Measurements from ENCODE around the gene DPYSL4.

DNA sequence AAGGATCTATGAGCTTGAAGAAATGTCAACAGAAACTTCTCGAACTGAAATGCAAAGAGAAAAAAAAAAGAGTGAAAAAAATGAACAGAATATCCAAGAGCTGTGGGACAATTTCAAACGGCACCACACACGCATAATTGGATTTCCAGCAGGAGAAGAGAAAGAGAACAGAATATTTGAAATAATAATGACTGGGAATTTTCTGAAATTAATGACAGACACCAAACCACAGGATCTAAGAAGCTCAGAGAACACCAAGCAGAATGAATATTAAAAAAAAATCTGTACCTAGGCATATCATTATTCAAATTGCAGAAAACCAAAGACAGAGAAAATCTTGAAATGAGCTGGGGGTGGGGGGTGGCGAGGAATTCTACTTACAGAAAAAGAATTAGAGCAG, 27.2 kb downstream of the DPYSL4 start:
- TF ChIP-seq NFYB (CRISPR knock-in tag; IDR thresholded peaks at IDR 0.05) (no peak), ETV6 (CRISPR knock-in tag; conservative IDR thresholded peaks at IDR 0.05) (no peak)
- TF ChIP-seq, protein P1, sequence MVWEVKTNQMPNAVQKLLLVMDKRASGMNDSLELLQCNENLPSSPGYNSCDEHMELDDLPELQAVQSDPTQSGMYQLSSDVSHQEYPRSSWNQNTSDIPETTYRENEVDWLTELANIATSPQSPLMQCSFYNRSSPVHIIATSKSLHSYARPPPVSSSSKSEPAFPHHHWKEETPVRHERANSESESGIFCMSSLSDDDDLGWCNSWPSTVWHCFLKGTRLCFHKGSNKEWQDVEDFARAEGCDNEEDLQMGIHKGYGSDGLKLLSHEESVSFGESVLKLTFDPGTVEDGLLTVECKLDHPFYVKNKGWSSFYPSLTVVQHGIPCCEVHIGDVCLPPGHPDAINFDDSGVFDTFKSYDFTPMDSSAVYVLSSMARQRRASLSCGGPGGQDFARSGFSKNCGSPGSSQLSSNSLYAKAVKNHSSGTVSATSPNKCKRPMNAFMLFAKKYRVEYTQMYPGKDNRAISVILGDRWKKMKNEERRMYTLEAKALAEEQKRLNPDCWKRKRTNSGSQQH (CRISPR knock-in tag; IDR thresholded peaks at IDR 0.05; ENCODE audit: low read depth): no peak
